Central memory CD8-positive, alpha-beta T cell (primary cell): ENCODE results near the gene MCF2L.

ENCODE experiments used
- ATAC-seq: fragments of 150-1000 bp; cut with Tn5 transposase; replicated peaks from 2 replicates; pipeline ENCODE4 v1.10.0; 2022; ENCODE audit warnings: mild to moderate bottlenecking, moderate FRiP score, moderate number of reproducible peaks; ENCODE audit not compliant: poor library complexity, severe bottlenecking; ENCODE audit errors: extremely low read depth
- DNase-seq, 2 donors: peaks; one replicate each; pipeline ENCODE4 v3.0.0; 2021; ENCODE audit warnings: low spot score in 2 of 2
- H3K27ac Mint-ChIP-seq: one replicate; pipeline ENCODE4 v1.8.0; 2022; ENCODE audit warnings: low read depth, mild to moderate bottlenecking, moderate library complexity, mixed read lengths
- H3K27me3 Mint-ChIP-seq: one replicate; pipeline ENCODE4 v1.8.0; 2022; ENCODE audit warnings: mixed read lengths
- H3K36me3 Mint-ChIP-seq: one replicate; pipeline ENCODE4 v1.8.0; 2022; ENCODE audit warnings: mild to moderate bottlenecking, moderate library complexity, mixed read lengths; ENCODE audit not compliant: insufficient read depth
- H3K4me1 Mint-ChIP-seq: one replicate; pipeline ENCODE4 v1.8.0; 2022; ENCODE audit warnings: mixed read lengths
- H3K4me3 Mint-ChIP-seq: one replicate; pipeline ENCODE4 v1.8.0; 2022; ENCODE audit warnings: mild to moderate bottlenecking, moderate library complexity, mixed read lengths
- H3K9me3 Mint-ChIP-seq: one replicate; pipeline ENCODE4 v1.8.0; 2022; ENCODE audit warnings: mixed read lengths

MCF2L gene

GRCh38 chr13:113137691-113138298, 168.8 kb downstream of the MCF2L start:
- DNase-seq (no peak), ATAC-seq (no peak)
- H3K4me3 Mint-ChIP-seq: no peak overlapping the region
- H3K4me1 Mint-ChIP-seq: no peaks in the 10 kb centered on the region
- no peak overlapping the region for H3K27ac Mint-ChIP-seq
- peaks cover 6% of the 10 kb centered on the region for H3K27me3 Mint-ChIP-seq
- no peaks in the 10 kb centered on the region for H3K36me3 Mint-ChIP-seq
- H3K9me3 Mint-ChIP-seq: no peaks in the 10 kb centered on the region

GRCh38 chr13:113138792-113139551, 170.0 kb downstream of the MCF2L start:
- no peak for DNase-seq
- H3K9me3 Mint-ChIP-seq: no peaks in the 10 kb centered on the region

GRCh38 chr13:113139577-113139976, 170.6 kb downstream of the MCF2L start:
- no peak for DNase-seq
- Mint-ChIP-seq H3K4me3 (no peak overlapping the region), H3K27ac (no peak overlapping the region), H3K4me1 (no peaks in the 10 kb centered on the region), H3K9me3 (no peaks in the 10 kb centered on the region), H3K27me3 (no peaks in the 10 kb centered on the region), H3K36me3 (no peaks in the 10 kb centered on the region)
- no peak for ATAC-seq

More at GRCh38 chr13:113138792-113139551, 170.0 kb downstream of the MCF2L start:
- Mint-ChIP-seq H3K27ac (no peak overlapping the region), H3K4me3 (no peak overlapping the region), H3K27me3 (no peaks in the 10 kb centered on the region), H3K36me3 (no peaks in the 10 kb centered on the region), H3K4me1 (no peaks in the 10 kb centered on the region)
- no peak for ATAC-seq

- Mint-ChIP-seq H3K4me3 (no peak overlapping the region), H3K36me3 (no peaks in the 10 kb centered on the region), H3K27me3 (peaks cover 9% of the 10 kb centered on the region), H3K27ac (no peak overlapping the region), H3K4me1 (no peaks in the 10 kb centered on the region), H3K9me3 (no peaks in the 10 kb centered on the region)
- ATAC-seq (no peak), DNase-seq (no peak)
Observed at GRCh38 chr13:113140677-113141600, 171.9 kb downstream of the MCF2L start.

- Mint-ChIP-seq H3K4me3 (no peak overlapping the region), H3K27ac (no peak overlapping the region), H3K4me1 (no peaks in the 10 kb centered on the region), H3K36me3 (no peaks in the 10 kb centered on the region), H3K9me3 (no peaks in the 10 kb centered on the region), H3K27me3 (peaks cover 13% of the 10 kb centered on the region)
- no peak for DNase-seq
- ATAC-seq: no peak
Observed at GRCh38 chr13:113141601-113141970, 172.6 kb downstream of the MCF2L start.

- ATAC-seq (no peak), DNase-seq (no peak)
- H3K27me3 Mint-ChIP-seq: peaks cover 20% of the 10 kb centered on the region
- H3K27ac Mint-ChIP-seq: no peak overlapping the region
- no peak overlapping the region for H3K4me3 Mint-ChIP-seq
- H3K9me3 Mint-ChIP-seq: no peaks in the 10 kb centered on the region
- no peaks in the 10 kb centered on the region for H3K4me1 Mint-ChIP-seq
- no peaks in the 10 kb centered on the region for H3K36me3 Mint-ChIP-seq
Observed at GRCh38 chr13:113142876-113143275, 173.9 kb downstream of the MCF2L start.

GRCh38 chr13:113143466-113144254, 174.6 kb downstream of the MCF2L start:
- ATAC-seq: no peak
- Mint-ChIP-seq H3K4me3 (no peak overlapping the region), H3K9me3 (no peaks in the 10 kb centered on the region), H3K27me3 (peaks cover 20% of the 10 kb centered on the region), H3K4me1 (no peaks in the 10 kb centered on the region), H3K36me3 (no peaks in the 10 kb centered on the region), H3K27ac (no peak overlapping the region)
- no peak for DNase-seq

GRCh38 chr13:113144255-113144629, 175.2 kb downstream of the MCF2L start:
- H3K27me3 Mint-ChIP-seq: peaks cover 20% of the 10 kb centered on the region
- H3K27ac Mint-ChIP-seq: no peak overlapping the region
- no peaks in the 10 kb centered on the region for H3K4me1 Mint-ChIP-seq
- ATAC-seq (no peak), DNase-seq (no peak)
- no peak overlapping the region for H3K4me3 Mint-ChIP-seq
- no peaks in the 10 kb centered on the region for H3K9me3 Mint-ChIP-seq
- no peaks in the 10 kb centered on the region for H3K36me3 Mint-ChIP-seq

- H3K4me1 Mint-ChIP-seq: no peaks in the 10 kb centered on the region
- H3K27me3 Mint-ChIP-seq: peaks cover 20% of the 10 kb centered on the region
- H3K36me3 Mint-ChIP-seq: no peaks in the 10 kb centered on the region
- no peak overlapping the region for H3K27ac Mint-ChIP-seq
- H3K4me3 Mint-ChIP-seq: no peak overlapping the region
- ATAC-seq (no peak), DNase-seq (no peak)
- H3K9me3 Mint-ChIP-seq: no peaks in the 10 kb centered on the region
Observed at GRCh38 chr13:113145496-113145895, 176.5 kb downstream of the MCF2L start.

- Mint-ChIP-seq H3K36me3 (no peaks in the 10 kb centered on the region), H3K4me3 (no peak overlapping the region), H3K27ac (no peak overlapping the region), H3K27me3 (peaks cover 20% of the 10 kb centered on the region), H3K4me1 (no peaks in the 10 kb centered on the region), H3K9me3 (no peaks in the 10 kb centered on the region)
- no peak for DNase-seq
- ATAC-seq: no peak
Observed at GRCh38 chr13:113145911-113146598, 177.0 kb downstream of the MCF2L start.

- Mint-ChIP-seq H3K9me3 (no peaks in the 10 kb centered on the region), H3K36me3 (no peaks in the 10 kb centered on the region), H3K27me3 (peaks cover 20% of the 10 kb centered on the region), H3K4me3 (no peak overlapping the region), H3K4me1 (peaks cover 2% of the 10 kb centered on the region), H3K27ac (no peak overlapping the region)
- ATAC-seq (no peak), DNase-seq (no peak)
Observed at GRCh38 chr13:113146750-113147149, 177.7 kb downstream of the MCF2L start.

- Mint-ChIP-seq H3K9me3 (no peaks in the 10 kb centered on the region), H3K36me3 (no peaks in the 10 kb centered on the region), H3K4me1 (peaks cover 7% of the 10 kb centered on the region), H3K27ac (no peak overlapping the region), H3K4me3 (no peak overlapping the region), H3K27me3 (peaks cover 20% of the 10 kb centered on the region)
- DNase-seq: no peak
- ATAC-seq: no peak
Observed at GRCh38 chr13:113147206-113147605, 178.2 kb downstream of the MCF2L start.
